ENCODE results near the gene ATP6AP1.

DNA sequence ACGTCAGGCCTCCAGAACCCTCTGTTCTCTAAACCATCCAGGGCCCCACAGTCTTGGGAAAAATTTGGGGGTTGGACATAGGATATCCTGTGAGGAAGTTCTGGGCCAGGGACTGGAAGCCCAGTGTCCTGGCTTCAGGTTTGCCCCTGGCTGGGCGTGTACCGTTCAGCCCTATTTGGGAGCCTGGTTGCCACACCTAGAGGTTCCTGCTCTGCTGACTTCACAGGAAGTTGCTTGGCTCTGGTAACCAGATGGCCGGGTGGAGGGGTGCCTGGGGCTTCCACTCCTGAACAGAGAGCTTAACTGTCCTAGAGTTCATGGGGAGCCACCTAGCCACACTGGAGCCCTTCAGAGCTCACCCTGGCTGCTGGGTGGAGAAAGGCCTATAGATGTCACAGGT is 16.0 kb upstream of the ATP6AP1 start:
- TF ChIP-seq, protein P1, sequence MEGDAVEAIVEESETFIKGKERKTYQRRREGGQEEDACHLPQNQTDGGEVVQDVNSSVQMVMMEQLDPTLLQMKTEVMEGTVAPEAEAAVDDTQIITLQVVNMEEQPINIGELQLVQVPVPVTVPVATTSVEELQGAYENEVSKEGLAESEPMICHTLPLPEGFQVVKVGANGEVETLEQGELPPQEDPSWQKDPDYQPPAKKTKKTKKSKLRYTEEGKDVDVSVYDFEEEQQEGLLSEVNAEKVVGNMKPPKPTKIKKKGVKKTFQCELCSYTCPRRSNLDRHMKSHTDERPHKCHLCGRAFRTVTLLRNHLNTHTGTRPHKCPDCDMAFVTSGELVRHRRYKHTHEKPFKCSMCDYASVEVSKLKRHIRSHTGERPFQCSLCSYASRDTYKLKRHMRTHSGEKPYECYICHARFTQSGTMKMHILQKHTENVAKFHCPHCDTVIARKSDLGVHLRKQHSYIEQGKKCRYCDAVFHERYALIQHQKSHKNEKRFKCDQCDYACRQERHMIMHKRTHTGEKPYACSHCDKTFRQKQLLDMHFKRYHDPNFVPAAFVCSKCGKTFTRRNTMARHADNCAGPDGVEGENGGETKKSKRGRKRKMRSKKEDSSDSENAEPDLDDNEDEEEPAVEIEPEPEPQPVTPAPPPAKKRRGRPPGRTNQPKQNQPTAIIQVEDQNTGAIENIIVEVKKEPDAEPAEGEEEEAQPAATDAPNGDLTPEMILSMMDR (IDR thresholded peaks at IDR 0.05) = no peak
- no peak for TF ChIP-seq POLR2A (IDR thresholded peaks at IDR 0.05)

All from heart left ventricle (tissue), 13 donors.